Ovary (tissue), 9 donors: ENCODE data around the gene TGFBR1. TPM values are rescaled to one million over a fixed set of nuclear protein-coding genes. Genes with fewer than 3 reads are reported as not detected.

Source experiments
- DNase-seq, 5 donors: peaks; one replicate each; pipeline ENCODE4 v3.0.0-alpha.2; 2019 to 2020
- H3K27ac ChIP-seq, 2 donors: fragments of 200-600 bp; one replicate each; pipeline versions ENCODE4 v1.5.1 to v1.8.0; 2019 to 2022
- H3K27me3 ChIP-seq: fragments of 200-600 bp; one replicate; pipeline ENCODE4 v1.8.0; 2022
- H3K36me3 ChIP-seq: fragments of 200-600 bp; sonication (generic); one replicate; pipeline ENCODE4 v1.5.1; 2019
- H3K4me1 ChIP-seq: one replicate; pipeline ENCODE4 v1.8.1; 2013; ENCODE audit warnings: mild to moderate bottlenecking, moderate library complexity; ENCODE audit not compliant: insufficient read depth
- H3K4me3 ChIP-seq: fragments of 200-600 bp; sonication (generic); one replicate; pipeline ENCODE4 v1.5.1; 2017
- H3K9me3 ChIP-seq, 2 donors: fragments of 200-600 bp in 1 of 2; sonication (generic) in 1 of 2; one replicate each; pipeline versions ENCODE4 v1.5.1 to v1.8.1; 2013 to 2019; ENCODE audit warnings: mild to moderate bottlenecking in 1 of 2, moderate library complexity in 1 of 2
- CTCF ChIP-seq, 3 donors: fragments of 450-650 bp in 2 of 3; fragments of 200-600 bp in 1 of 3; IDR thresholded peaks; one replicate each; pipeline versions ENCODE4 v1.5.1 to v1.8.0; 2016 to 2022; ENCODE audit warnings: antibody characterized with exemption in 3 of 3, mild to moderate bottlenecking in 1 of 3
- EP300 ChIP-seq: sonication (generic); formaldehyde crosslinking; IDR thresholded peaks from one replicate; pipeline ENCODE4 v1.6.1; 2017; ENCODE audit warnings: antibody characterized with exemption
- POLR2A ChIP-seq: fragments of 450-650 bp; IDR thresholded peaks from one replicate; pipeline ENCODE4 v1.6.1; 2017; ENCODE audit warnings: antibody characterized with exemption, mild to moderate bottlenecking, moderate library complexity
- WGBS, 3 donors: extraction: QIAGEN DNeasy Blood & Tissue Kit in 1 of 3; methylation state at CpG; one replicate each; pipeline versions ENCODE4 v1.1.5 to v1.1.7; 2013 to 2017; 5-methylcytosine and 5-hydroxymethylcytosine counted together
- intact Hi-C, 4 donors: fragments of 100-400 bp; cut with DNase I; formaldehyde crosslinking; loops; one replicate each; pipeline versions ENCODE4 v1.11.0 to v1.15.1; 2022 to 2023
- polyA plus RNA-seq, 2 donors: library from polyadenylated mRNA; stranded (reverse); fragments of 200-250 nt in 1 of 2; fragments of 350-450 nt in 1 of 2; fragmentation: Illumina TruSeq in 1 of 2; extraction: RNeasy Lipid Tissue Mini Kit (QIAGEN cat#74804) in 1 of 2; gene quantifications; one replicate each; pipeline ENCODE4 v1.2.3, GENCODE V29; 2013 to 2014
- total RNA-seq, 7 donors: library from RNA; depleted of rRNA in 2 of 7; stranded (reverse); fragments of >200 nt in 2 of 7; fragmentation: NEBNext Ultra II Directional in 3 of 7; extraction: Animal tissue kit (Norgen Biotek cat#: 25700) in 3 of 7; gene quantifications; one replicate each; pipeline versions ENCODE4 v1.1.0 to v1.2.4, GENCODE V29; 2016 to 2023
- donor health status: DM: no; HTN: no; CAD: no; lungs with moderate emphysema.
- donor health status: DM: no; HTN: no; CAD: no.
- donor health status: Bipolar disorder and iron deficiency.
- donor health status: DM: yes; HTN: yes; CAD: no.
- donor health status: DM: no; HTN: no; CAD: no.
- donor health status: DM: yes; HTN: yes; CAD: no.

Gene TGFBR1
- total and polyA plus RNA-seq, 9 donors = 12.5 to 55.9 (median 38.3) TPM

GRCh38 chr9:99185934-99186333 is 81.0 kb downstream of the TGFBR1 start:
- Histone ChIP-seq H3K9me3 (no peaks in the 10 kb centered on the region), H3K4me3 (no peak overlapping the region), H3K4me1 (peaks cover 3% of the 10 kb centered on the region), H3K27ac (no peak overlapping the region), H3K36me3 (no peaks in the 10 kb centered on the region), H3K27me3 (no peaks in the 10 kb centered on the region)
- no peak for DNase-seq
- intact Hi-C loops = loop anchor here in 2 of 4 donors (5.0 to 10.0 kb wide), 2 partner anchors 1136 to 1409 kb away; no protein-coding TSS in a partner anchor
- TF ChIP-seq CTCF (IDR thresholded peaks at IDR 0.05) = no peak
- no peak for TF ChIP-seq EP300
- TF ChIP-seq POLR2A = no peak
- WGBS, 3 donors = 86 to 89% (median 87%) methylated on average over 5 of the region's 5 CpGs

- Histone ChIP-seq H3K4me1 (peaks cover 3% of the 10 kb centered on the region), H3K36me3 (no peaks in the 10 kb centered on the region), H3K4me3 (no peak overlapping the region), H3K27me3 (no peaks in the 10 kb centered on the region), H3K9me3 (no peaks in the 10 kb centered on the region), H3K27ac (no peak overlapping the region)
- 76 to 85% (median 81%) methylated on average over 4 of the region's 4 CpGs for WGBS, 3 donors
- no peak for DNase-seq
- intact Hi-C loops = loop anchor here in 2 of 4 donors (5.0 to 10.0 kb wide), 2 partner anchors 1135 to 1407 kb away; no protein-coding TSS in a partner anchor
- TF ChIP-seq POLR2A (no peak), EP300 (no peak), CTCF (IDR thresholded peaks at IDR 0.05) (no peak)
Observed at GRCh38 chr9:99187311-99187710, 82.4 kb downstream of the TGFBR1 start.

- H3K27me3 ChIP-seq = no peaks in the 10 kb centered on the region
- no peak for DNase-seq
- peaks cover 3% of the 10 kb centered on the region for H3K4me1 ChIP-seq
- TF ChIP-seq POLR2A (no peak), CTCF (IDR thresholded peaks at IDR 0.05) (no peak)
- 57 to 81% (median 75%) methylated on average over 2 of the region's 2 CpGs for WGBS, 3 donors
- no peaks in the 10 kb centered on the region for H3K9me3 ChIP-seq
- no peaks in the 10 kb centered on the region for H3K36me3 ChIP-seq
- no peak overlapping the region for H3K27ac ChIP-seq
- no peak overlapping the region for H3K4me3 ChIP-seq
- intact Hi-C loops = loop anchor here in 2 of 4 donors (5.0 to 10.0 kb wide), 2 partner anchors 1133 to 1406 kb away; no protein-coding TSS in a partner anchor
Observed at GRCh38 chr9:99189186-99189585, 84.3 kb downstream of the TGFBR1 start.

- Histone ChIP-seq H3K4me1 (peaks cover under 1% of the 10 kb centered on the region), H3K27ac (no peak overlapping the region), H3K4me3 (no peak overlapping the region), H3K36me3 (no peaks in the 10 kb centered on the region), H3K9me3 (no peaks in the 10 kb centered on the region), H3K27me3 (no peaks in the 10 kb centered on the region)
- no peak for TF ChIP-seq EP300
- TF ChIP-seq POLR2A = no peak
- TF ChIP-seq CTCF (IDR thresholded peaks at IDR 0.05) = no peak
- WGBS, 3 donors = 66 to 73% (median 70%) methylated on average over 8 of the region's 8 CpGs
- intact Hi-C loops = loop anchor here in 2 of 4 donors (5.0 to 10.0 kb wide), 2 partner anchors 1132 to 1405 kb away; no protein-coding TSS in a partner anchor
- no peak for DNase-seq
Observed at GRCh38 chr9:99189887-99190596, 85.1 kb downstream of the TGFBR1 start.
